Neutrophil (primary cell): Measurements from ENCODE around the gene CCDC149.

ENCODE experiments used
- H3K27ac ChIP-seq: fragments of 200-600 bp; sonication (generic); 2 replicates; pipeline ENCODE4 v1.5.1; 2016; ENCODE audit warnings: mild to moderate bottlenecking, moderate library complexity
- H3K27me3 ChIP-seq: fragments of 200-600 bp; sonication (generic); 2 replicates; pipeline ENCODE4 v1.6.0; 2016; ENCODE audit warnings: mild to moderate bottlenecking
- H3K36me3 ChIP-seq: fragments of 200-600 bp; sonication (generic); 2 replicates; pipeline ENCODE4 v1.5.1; 2017
- H3K4me1 ChIP-seq, 2 experiments: fragments of 200-600 bp in 1 of 2; sonication (generic) in 1 of 2; 1 replicate in 1 of 2; 2 replicates in 1 of 2; pipeline versions ENCODE4 v1.5.1 to v1.6.1; 2013 to 2016; ENCODE audit warnings: low read depth in 1 of 2, low read length in 1 of 2, mild to moderate bottlenecking in 1 of 2, moderate library complexity in 1 of 2; ENCODE audit not compliant: control insufficient read depth in 1 of 2, insufficient read depth in 1 of 2
- H3K4me3 ChIP-seq, 2 experiments: fragments of 200-600 bp in 1 of 2; sonication (generic) in 1 of 2; 1 replicate in 1 of 2; 2 replicates in 1 of 2; pipeline ENCODE4 v1.5.1; 2013 to 2016; ENCODE audit warnings: low read depth in 1 of 2, low read length in 1 of 2, mild to moderate bottlenecking in 1 of 2, moderate library complexity in 1 of 2
- H3K9me3 ChIP-seq: fragments of 200-600 bp; sonication (generic); 2 replicates; pipeline ENCODE4 v1.5.1; 2016
- CTCF ChIP-seq: fragments of 200-600 bp; sonication (generic); IDR thresholded peaks from 2 replicates; pipeline ENCODE4 v1.5.1; 2016; ENCODE audit warnings: antibody characterized with exemption

The CCDC149 gene

GRCh38 chr4:24949970-24950369, 37.1 kb upstream of the CCDC149 start:
- TF ChIP-seq CTCF = no peak
- H3K4me3 ChIP-seq = no peak overlapping the region
- no peak overlapping the region for H3K27ac ChIP-seq
- peaks cover 4% of the 10 kb centered on the region for H3K9me3 ChIP-seq
- no peaks in the 10 kb centered on the region for H3K36me3 ChIP-seq
- H3K4me1 ChIP-seq = no peaks in the 10 kb centered on the region
- no peaks in the 10 kb centered on the region for H3K27me3 ChIP-seq

- no peak overlapping the region for H3K27ac ChIP-seq
- no peaks in the 10 kb centered on the region for H3K36me3 ChIP-seq
- H3K4me1 ChIP-seq = no peaks in the 10 kb centered on the region
- no peaks in the 10 kb centered on the region for H3K9me3 ChIP-seq
- TF ChIP-seq CTCF = no peak
- H3K27me3 ChIP-seq = no peaks in the 10 kb centered on the region
- H3K4me3 ChIP-seq = no peak overlapping the region
These were observed 25.1 kb upstream of the CCDC149 start for GRCh38 chr4:24937917-24938281.

GRCh38 chr4:24937176-24937916, 24.5 kb upstream of the CCDC149 start:
- H3K4me3 ChIP-seq = no peak overlapping the region
- H3K36me3 ChIP-seq = no peaks in the 10 kb centered on the region
- H3K27me3 ChIP-seq = no peaks in the 10 kb centered on the region
- H3K9me3 ChIP-seq = no peaks in the 10 kb centered on the region
- H3K27ac ChIP-seq = no peak overlapping the region
- TF ChIP-seq CTCF = no peak
- H3K4me1 ChIP-seq = no peaks in the 10 kb centered on the region

- H3K4me3 ChIP-seq = no peak overlapping the region
These were observed 23.0 kb upstream of the CCDC149 start for GRCh38 chr4:24935856-24936255.

GRCh38 chr4:24934311-24934710, 21.5 kb upstream of the CCDC149 start:
- Histone ChIP-seq H3K27ac (no peak overlapping the region), H3K36me3 (no peaks in the 10 kb centered on the region), H3K9me3 (no peaks in the 10 kb centered on the region), H3K27me3 (no peaks in the 10 kb centered on the region), H3K4me1 (peaks cover 15 to 17% of the 10 kb centered on the region in 2 experiments), H3K4me3 (no peak overlapping the region)
- TF ChIP-seq CTCF = no peak

More at GRCh38 chr4:24935856-24936255, 23.0 kb upstream of the CCDC149 start:
- TF ChIP-seq CTCF = no peak
- Histone ChIP-seq H3K36me3 (no peaks in the 10 kb centered on the region), H3K4me1 (peaks cover 0 to 2% of the 10 kb centered on the region in 2 experiments), H3K9me3 (no peaks in the 10 kb centered on the region), H3K27me3 (no peaks in the 10 kb centered on the region), H3K27ac (no peak overlapping the region)
